Mesenchymal stem cell (in vitro differentiated cells and primary cell): ENCODE measurements around the gene GPR45.
A peak's percentile ranks its signal among the peaks of the same experiment; 100 is the strongest.

Experiments
- DNase-seq: peaks from one replicate; pipeline ENCODE4 v3.0.0-alpha.2; 2013
- H2AFZ ChIP-seq: one replicate; pipeline ENCODE4 v1.6.1; 2013; ENCODE audit warnings: low read depth, mild to moderate bottlenecking, control low read depth, inconsistent platforms, low read length, moderate library complexity
- H2AK5ac ChIP-seq: 2 replicates; pipeline ENCODE4 v1.6.1; 2013; ENCODE audit warnings: low read length, moderate library complexity, mild to moderate bottlenecking, inconsistent platforms; ENCODE audit not compliant: severe bottlenecking
- H2BK120ac ChIP-seq: one replicate; pipeline ENCODE4 v1.6.1; 2013; ENCODE audit warnings: low read depth, mild to moderate bottlenecking, inconsistent platforms, low read length, moderate library complexity
- H2BK12ac ChIP-seq, 2 experiments: one replicate each; pipeline ENCODE4 v1.6.1; 2013; ENCODE audit warnings: inconsistent platforms in 2 of 2, low read length in 2 of 2, mild to moderate bottlenecking in 2 of 2, moderate library complexity in 2 of 2, control low read depth in 1 of 2
- H2BK15ac ChIP-seq: one replicate; pipeline ENCODE4 v1.6.1; 2013; ENCODE audit warnings: mild to moderate bottlenecking, low read depth, inconsistent platforms; ENCODE audit not compliant: poor library complexity, severe bottlenecking
- H2BK5ac ChIP-seq: 2 replicates; pipeline ENCODE4 v1.6.1; 2013; ENCODE audit warnings: low read depth, mild to moderate bottlenecking, low read length, control low read depth, inconsistent platforms; ENCODE audit not compliant: poor library complexity, severe bottlenecking
- H3K14ac ChIP-seq, 2 experiments: one replicate each; pipeline ENCODE4 v1.6.1; 2013; ENCODE audit warnings: inconsistent platforms in 2 of 2, low read length in 2 of 2, control low read depth in 1 of 2, mild to moderate bottlenecking in 1 of 2, moderate library complexity in 1 of 2
- H3K18ac ChIP-seq, 2 experiments: one replicate each; pipeline ENCODE4 v1.6.1; 2013; ENCODE audit warnings: inconsistent platforms in 2 of 2, low read length in 2 of 2, control low read depth in 1 of 2, low read depth in 1 of 2, mild to moderate bottlenecking in 1 of 2
- H3K23ac ChIP-seq, 2 experiments: one replicate each; pipeline ENCODE4 v1.6.1; 2013; ENCODE audit warnings: inconsistent platforms in 2 of 2, low read length in 2 of 2, mild to moderate bottlenecking in 2 of 2, moderate library complexity in 2 of 2, control low read depth in 1 of 2
- H3K27ac ChIP-seq: 2 replicates; pipeline ENCODE4 v1.5.1; 2013; ENCODE audit warnings: mild to moderate bottlenecking, moderate library complexity, low read length, control low read depth, inconsistent platforms; ENCODE audit not compliant: poor library complexity, severe bottlenecking
- H3K27me3 ChIP-seq, 2 experiments: 2 replicates each; pipeline versions ENCODE4 v1.6.1 to v1.7.0; 2013; ENCODE audit warnings: low read length in 2 of 2, mild to moderate bottlenecking in 2 of 2, moderate library complexity in 2 of 2, control low read depth in 1 of 2, inconsistent platforms in 1 of 2; ENCODE audit not compliant: control insufficient read depth in 1 of 2, insufficient read depth in 1 of 2
- H3K36me3 ChIP-seq, 2 experiments: 2 replicates each; pipeline versions ENCODE4 v1.6.1 to v1.7.0; 2013; ENCODE audit warnings: low read length in 2 of 2, control low read depth in 1 of 2, inconsistent platforms in 1 of 2, low read depth in 1 of 2, mild to moderate bottlenecking in 1 of 2; ENCODE audit not compliant: insufficient read depth in 2 of 2, control insufficient read depth in 1 of 2
- H3K4ac ChIP-seq, 2 experiments: one replicate each; pipeline ENCODE4 v1.6.1; 2013; ENCODE audit warnings: inconsistent platforms in 2 of 2, low read length in 2 of 2, mild to moderate bottlenecking in 2 of 2, moderate library complexity in 2 of 2, control low read depth in 1 of 2, low read depth in 1 of 2
- H3K4me1 ChIP-seq: 2 replicates; pipeline ENCODE4 v1.6.1; 2013; ENCODE audit warnings: low read depth, low read length, control low read depth; ENCODE audit not compliant: control insufficient read depth, insufficient read depth
- H3K4me2 ChIP-seq: 2 replicates; pipeline ENCODE4 v1.6.1; 2013; ENCODE audit warnings: low read length, mild to moderate bottlenecking, inconsistent platforms; ENCODE audit not compliant: poor library complexity, severe bottlenecking
- H3K4me3 ChIP-seq, 2 experiments: 2 replicates each; pipeline versions ENCODE4 v1.5.1 to v1.7.0; 2013; ENCODE audit warnings: low read length in 2 of 2, mild to moderate bottlenecking in 2 of 2, control low read depth in 1 of 2, low read depth in 1 of 2; ENCODE audit not compliant: insufficient read depth in 1 of 2
- H3K79me1 ChIP-seq: replicated peaks from 2 replicates; pipeline ENCODE4 v1.6.1; 2013; ENCODE audit warnings: mild to moderate bottlenecking, control low read depth, low read length, inconsistent platforms; ENCODE audit not compliant: poor library complexity, severe bottlenecking
- H3K9ac ChIP-seq: 2 replicates; pipeline ENCODE4 v1.7.0; 2013; ENCODE audit warnings: mild to moderate bottlenecking, low read length, moderate library complexity
- H3K9me3 ChIP-seq: 2 replicates; pipeline ENCODE4 v1.7.0; 2013; ENCODE audit warnings: mild to moderate bottlenecking, low read length; ENCODE audit not compliant: control insufficient read depth
- H4K8ac ChIP-seq: one replicate; pipeline ENCODE4 v1.6.1; 2013; ENCODE audit warnings: inconsistent platforms, mild to moderate bottlenecking, low read length, moderate library complexity
- H4K91ac ChIP-seq: one replicate; pipeline ENCODE4 v1.6.1; 2013; ENCODE audit warnings: mild to moderate bottlenecking, low read length, inconsistent platforms
- WGBS: methylation state at CpG from one replicate; pipeline ENCODE4 v1.1.7; 2013; ENCODE audit warnings: mixed read lengths; 5-methylcytosine and 5-hydroxymethylcytosine counted together

The GPR45 gene

DNA sequence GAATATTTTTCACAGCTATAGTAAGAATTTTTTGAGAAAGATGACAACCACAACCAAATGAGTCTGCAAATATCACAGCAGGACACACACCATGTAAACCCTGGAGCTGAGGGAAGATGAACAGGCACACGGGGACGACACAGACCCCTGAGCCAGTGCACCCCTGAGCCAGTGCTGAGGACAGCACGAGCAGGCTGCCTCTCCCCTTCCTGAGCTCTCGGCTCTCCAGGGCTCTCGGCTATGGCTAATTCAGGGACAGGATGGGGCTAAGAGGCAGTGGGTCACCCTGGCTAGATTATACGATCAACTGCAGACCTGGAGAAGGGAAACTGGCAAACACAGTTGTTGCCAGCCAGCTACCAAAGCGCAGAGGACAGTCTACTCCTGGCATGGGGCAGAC lies 46.6 kb downstream of the GPR45 start:
- H3K79me1 ChIP-seq = peaks cover 39% of the 10 kb centered on the region
- no peak for DNase-seq
- H2AK5ac ChIP-seq = peak overlapping the region; percentile 7
- no peak overlapping the region for H2BK120ac ChIP-seq
- H3K4me2 ChIP-seq = no peak overlapping the region
- H3K27me3 ChIP-seq = no peaks in the 10 kb centered on the region
- H2AFZ ChIP-seq = no peak overlapping the region
- H4K91ac ChIP-seq = no peak overlapping the region
- no peak overlapping the region for H3K23ac ChIP-seq
- H3K36me3 ChIP-seq = peaks cover 42 to 66% of the 10 kb centered on the region in 2 experiments
- no peaks in the 10 kb centered on the region for H3K9me3 ChIP-seq
- peak overlapping the region; percentile 76 for H4K8ac ChIP-seq
- no peak overlapping the region for H3K18ac ChIP-seq
- H2BK15ac ChIP-seq = no peak overlapping the region
- H3K4ac ChIP-seq = no peak overlapping the region
- H2BK5ac ChIP-seq = no peak overlapping the region
- H3K9ac ChIP-seq = no peak overlapping the region
- H2BK12ac ChIP-seq = no peak overlapping the region
- peaks cover 7% of the 10 kb centered on the region for H3K4me1 ChIP-seq
- peak overlapping the region; percentile 1 for H3K27ac ChIP-seq
- H3K14ac ChIP-seq = no peak overlapping the region
- no peak overlapping the region for H3K4me3 ChIP-seq
- 94% methylated on average over 6 of the region's 7 CpGs for WGBS

DNA sequence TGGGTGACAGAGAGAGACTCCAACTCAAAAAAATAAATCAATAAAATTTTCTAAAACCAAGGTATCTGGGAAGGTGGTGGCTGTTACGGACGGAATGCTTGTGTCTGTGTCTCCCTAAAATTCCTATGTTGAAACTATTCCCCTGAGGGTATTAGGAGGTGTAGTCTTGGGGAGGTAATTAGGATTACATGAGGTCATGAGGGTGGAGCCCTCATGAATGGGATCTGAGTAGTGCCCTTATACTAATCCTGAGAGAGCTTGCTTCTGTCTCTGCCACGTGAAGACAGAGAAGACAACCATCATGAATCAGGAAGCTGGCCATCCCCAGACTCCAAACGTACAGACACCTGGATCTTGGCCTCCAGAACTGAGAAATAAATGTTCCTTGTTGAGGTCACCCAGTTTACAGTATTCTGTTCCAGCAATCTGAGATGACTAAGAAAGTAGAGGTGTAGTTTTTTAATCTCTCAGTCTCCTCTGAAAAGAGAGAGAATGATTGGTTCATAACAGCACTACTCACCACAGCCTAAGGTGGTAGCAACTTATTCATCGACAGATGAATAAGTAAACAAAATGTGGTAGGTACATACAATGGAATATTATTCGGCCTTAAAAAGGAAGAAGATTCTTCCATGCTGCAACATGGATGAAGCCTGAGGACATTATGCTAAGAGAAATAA lies 49.6 kb downstream of the GPR45 start:
- Histone ChIP-seq H3K4me2 (no peak overlapping the region), H3K36me3 (peaks cover 31 to 54% of the 10 kb centered on the region in 2 experiments), H3K4me3 (no peak overlapping the region), H2AK5ac (no peak overlapping the region), H4K8ac (no peak overlapping the region), H2BK5ac (no peak overlapping the region), H3K9me3 (no peaks in the 10 kb centered on the region), H3K14ac (no peak overlapping the region), H2AFZ (no peak overlapping the region), H3K4me1 (peaks cover 16% of the 10 kb centered on the region), H2BK15ac (no peak overlapping the region), H2BK12ac (no peak overlapping the region), H3K27ac (peak overlapping the region; percentile 72), H3K9ac (no peak overlapping the region), H3K23ac (no peak overlapping the region), H3K18ac (no peak overlapping the region), H3K27me3 (no peaks in the 10 kb centered on the region), H3K79me1 (peaks cover 22% of the 10 kb centered on the region), H3K4ac (no peak overlapping the region), H2BK120ac (no peak overlapping the region), H4K91ac (no peak overlapping the region)
- over 99% methylated on average over 6 of the region's 6 CpGs for WGBS
- no peak for DNase-seq

DNA sequence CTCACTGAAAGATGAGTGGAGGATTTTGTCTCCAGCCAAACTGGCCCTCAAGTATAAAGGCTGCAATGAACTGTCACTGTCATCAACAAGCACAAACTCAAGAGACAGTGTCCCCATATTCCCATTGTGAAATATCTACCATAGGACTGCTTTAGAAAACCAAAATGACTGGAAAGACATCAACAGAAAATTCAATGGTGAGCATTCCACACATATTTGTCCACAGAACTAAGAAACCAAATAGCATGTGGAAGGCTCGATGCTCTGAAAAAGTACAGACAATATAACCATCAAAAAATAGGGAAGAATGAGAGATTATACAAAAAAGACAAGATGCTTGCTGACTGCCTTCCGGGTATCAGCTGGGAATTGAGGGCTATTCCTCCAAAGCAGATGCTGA lies 50.4 kb downstream of the GPR45 start:
- Histone ChIP-seq H3K9ac (no peak overlapping the region), H3K23ac (no peak overlapping the region), H3K27ac (peak overlapping the region; percentile 72), H2BK120ac (no peak overlapping the region), H3K4me3 (no peak overlapping the region), H3K9me3 (no peaks in the 10 kb centered on the region), H3K36me3 (peaks cover 28 to 58% of the 10 kb centered on the region in 2 experiments), H4K8ac (no peak overlapping the region), H4K91ac (no peak overlapping the region), H2AFZ (no peak overlapping the region), H3K27me3 (no peaks in the 10 kb centered on the region), H3K4me1 (peaks cover 17% of the 10 kb centered on the region), H2AK5ac (no peak overlapping the region), H2BK5ac (no peak overlapping the region), H2BK15ac (no peak overlapping the region), H3K14ac (no peak overlapping the region), H2BK12ac (no peak overlapping the region), H3K4ac (no peak overlapping the region), H3K4me2 (no peak overlapping the region), H3K18ac (no peak overlapping the region), H3K79me1 (peaks cover 14% of the 10 kb centered on the region)
- no peak for DNase-seq
- 80% methylated on average over 2 of the region's 2 CpGs for WGBS
